Measurements from ENCODE around the gene PNPLA3. TPM values are rescaled to one million over a fixed set of nuclear protein-coding genes. Genes with fewer than 3 reads are reported as not detected.

The PNPLA3 gene
- total RNA-seq, 1 experiment from 2014 or later, result 19.8 TPM

GRCh38 chr22:43976861-43977795 is 53.5 kb downstream of the PNPLA3 start:
- ATAC-seq, result no peak
- POLR2A ChIA-PET, result no interaction called here

DNA sequence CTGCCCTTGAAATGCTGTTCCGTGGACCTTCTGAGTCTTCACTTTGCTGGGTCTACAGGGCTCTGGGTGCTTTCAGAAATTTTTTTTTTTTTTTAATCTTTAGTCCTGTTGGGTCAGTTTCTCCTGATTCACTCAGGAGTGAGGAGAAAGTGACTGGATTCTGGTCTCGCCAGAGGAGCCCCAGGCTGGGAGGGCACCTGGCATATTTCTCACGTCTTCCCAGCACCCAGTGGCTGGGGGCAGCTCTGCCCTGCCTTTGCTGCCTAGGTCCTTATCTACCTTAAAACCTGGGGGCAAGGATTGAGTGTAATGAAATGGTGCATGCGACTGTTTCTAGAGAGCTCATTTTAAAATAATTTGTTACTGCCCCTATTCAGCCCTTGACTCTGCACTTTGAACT is 55.0 kb downstream of the PNPLA3 start:
- ATAC-seq, result no peak
- TF ChIP-seq, protein P1, sequence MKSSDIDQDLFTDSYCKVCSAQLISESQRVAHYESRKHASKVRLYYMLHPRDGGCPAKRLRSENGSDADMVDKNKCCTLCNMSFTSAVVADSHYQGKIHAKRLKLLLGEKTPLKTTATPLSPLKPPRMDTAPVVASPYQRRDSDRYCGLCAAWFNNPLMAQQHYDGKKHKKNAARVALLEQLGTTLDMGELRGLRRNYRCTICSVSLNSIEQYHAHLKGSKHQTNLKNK (CRISPR knock-in tag; IDR thresholded peaks at IDR 0.05), result no peak
- TF ChIP-seq EMX1 (CRISPR knock-in tag; IDR thresholded peaks at IDR 0.05), result no peak
- TF ChIP-seq E2F1 (CRISPR knock-in tag; IDR thresholded peaks at IDR 0.05), result no peak
- no peak for TF ChIP-seq PRRX2 (CRISPR knock-in tag; IDR thresholded peaks at IDR 0.05)
- no peak for TF ChIP-seq SMAD3 (CRISPR knock-in tag; IDR thresholded peaks at IDR 0.05; ENCODE audit: borderline replicate concordance)
- no peak for TF ChIP-seq ETV6 (CRISPR knock-in tag; IDR thresholded peaks at IDR 0.05)
- TF ChIP-seq FOXK1 (CRISPR knock-in tag; IDR thresholded peaks at IDR 0.05), result no peak
- TF ChIP-seq, protein P2, sequence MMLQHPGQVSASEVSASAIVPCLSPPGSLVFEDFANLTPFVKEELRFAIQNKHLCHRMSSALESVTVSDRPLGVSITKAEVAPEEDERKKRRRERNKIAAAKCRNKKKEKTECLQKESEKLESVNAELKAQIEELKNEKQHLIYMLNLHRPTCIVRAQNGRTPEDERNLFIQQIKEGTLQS (CRISPR knock-in tag; conservative IDR thresholded peaks at IDR 0.05), result no peak
- no peak for TF ChIP-seq CDX4 (CRISPR knock-in tag; IDR thresholded peaks at IDR 0.05; ENCODE audit: borderline replicate concordance)
- TF ChIP-seq, protein P3, sequence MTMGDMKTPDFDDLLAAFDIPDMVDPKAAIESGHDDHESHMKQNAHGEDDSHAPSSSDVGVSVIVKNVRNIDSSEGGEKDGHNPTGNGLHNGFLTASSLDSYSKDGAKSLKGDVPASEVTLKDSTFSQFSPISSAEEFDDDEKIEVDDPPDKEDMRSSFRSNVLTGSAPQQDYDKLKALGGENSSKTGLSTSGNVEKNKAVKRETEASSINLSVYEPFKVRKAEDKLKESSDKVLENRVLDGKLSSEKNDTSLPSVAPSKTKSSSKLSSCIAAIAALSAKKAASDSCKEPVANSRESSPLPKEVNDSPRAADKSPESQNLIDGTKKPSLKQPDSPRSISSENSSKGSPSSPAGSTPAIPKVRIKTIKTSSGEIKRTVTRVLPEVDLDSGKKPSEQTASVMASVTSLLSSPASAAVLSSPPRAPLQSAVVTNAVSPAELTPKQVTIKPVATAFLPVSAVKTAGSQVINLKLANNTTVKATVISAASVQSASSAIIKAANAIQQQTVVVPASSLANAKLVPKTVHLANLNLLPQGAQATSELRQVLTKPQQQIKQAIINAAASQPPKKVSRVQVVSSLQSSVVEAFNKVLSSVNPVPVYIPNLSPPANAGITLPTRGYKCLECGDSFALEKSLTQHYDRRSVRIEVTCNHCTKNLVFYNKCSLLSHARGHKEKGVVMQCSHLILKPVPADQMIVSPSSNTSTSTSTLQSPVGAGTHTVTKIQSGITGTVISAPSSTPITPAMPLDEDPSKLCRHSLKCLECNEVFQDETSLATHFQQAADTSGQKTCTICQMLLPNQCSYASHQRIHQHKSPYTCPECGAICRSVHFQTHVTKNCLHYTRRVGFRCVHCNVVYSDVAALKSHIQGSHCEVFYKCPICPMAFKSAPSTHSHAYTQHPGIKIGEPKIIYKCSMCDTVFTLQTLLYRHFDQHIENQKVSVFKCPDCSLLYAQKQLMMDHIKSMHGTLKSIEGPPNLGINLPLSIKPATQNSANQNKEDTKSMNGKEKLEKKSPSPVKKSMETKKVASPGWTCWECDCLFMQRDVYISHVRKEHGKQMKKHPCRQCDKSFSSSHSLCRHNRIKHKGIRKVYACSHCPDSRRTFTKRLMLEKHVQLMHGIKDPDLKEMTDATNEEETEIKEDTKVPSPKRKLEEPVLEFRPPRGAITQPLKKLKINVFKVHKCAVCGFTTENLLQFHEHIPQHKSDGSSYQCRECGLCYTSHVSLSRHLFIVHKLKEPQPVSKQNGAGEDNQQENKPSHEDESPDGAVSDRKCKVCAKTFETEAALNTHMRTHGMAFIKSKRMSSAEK (CRISPR knock-in tag; IDR thresholded peaks at IDR 0.05; ENCODE audit: borderline replicate concordance), result no peak
- no peak for TF ChIP-seq HMGXB4 (CRISPR knock-in tag; IDR thresholded peaks at IDR 0.05)
- TF ChIP-seq, protein P4, sequence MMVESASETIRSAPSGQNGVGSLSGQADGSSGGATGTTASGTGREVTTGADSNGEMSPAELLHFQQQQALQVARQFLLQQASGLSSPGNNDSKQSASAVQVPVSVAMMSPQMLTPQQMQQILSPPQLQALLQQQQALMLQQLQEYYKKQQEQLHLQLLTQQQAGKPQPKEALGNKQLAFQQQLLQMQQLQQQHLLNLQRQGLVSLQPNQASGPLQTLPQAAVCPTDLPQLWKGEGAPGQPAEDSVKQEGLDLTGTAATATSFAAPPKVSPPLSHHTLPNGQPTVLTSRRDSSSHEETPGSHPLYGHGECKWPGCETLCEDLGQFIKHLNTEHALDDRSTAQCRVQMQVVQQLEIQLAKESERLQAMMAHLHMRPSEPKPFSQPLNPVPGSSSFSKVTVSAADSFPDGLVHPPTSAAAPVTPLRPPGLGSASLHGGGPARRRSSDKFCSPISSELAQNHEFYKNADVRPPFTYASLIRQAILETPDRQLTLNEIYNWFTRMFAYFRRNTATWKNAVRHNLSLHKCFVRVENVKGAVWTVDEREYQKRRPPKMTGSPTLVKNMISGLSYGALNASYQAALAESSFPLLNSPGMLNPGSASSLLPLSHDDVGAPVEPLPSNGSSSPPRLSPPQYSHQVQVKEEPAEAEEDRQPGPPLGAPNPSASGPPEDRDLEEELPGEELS (CRISPR knock-in tag; IDR thresholded peaks at IDR 0.05), result no peak
- no peak for TF ChIP-seq FOXP1 (CRISPR knock-in tag; IDR thresholded peaks at IDR 0.05; ENCODE audit: borderline replicate concordance)

More at GRCh38 chr22:43976861-43977795, 53.5 kb downstream of the PNPLA3 start:
- Mint-ChIP-seq H3K36me3 (peaks cover 73% of the 10 kb centered on the region), H3K27ac (no peak overlapping the region), H3K4me3 (no peak overlapping the region), H3K27me3 (ENCODE audit: low read depth) (no peaks in the 10 kb centered on the region), H3K9me3 (no peaks in the 10 kb centered on the region), H3K4me1 (no peaks in the 10 kb centered on the region)
- TF ChIP-seq, protein P5, sequence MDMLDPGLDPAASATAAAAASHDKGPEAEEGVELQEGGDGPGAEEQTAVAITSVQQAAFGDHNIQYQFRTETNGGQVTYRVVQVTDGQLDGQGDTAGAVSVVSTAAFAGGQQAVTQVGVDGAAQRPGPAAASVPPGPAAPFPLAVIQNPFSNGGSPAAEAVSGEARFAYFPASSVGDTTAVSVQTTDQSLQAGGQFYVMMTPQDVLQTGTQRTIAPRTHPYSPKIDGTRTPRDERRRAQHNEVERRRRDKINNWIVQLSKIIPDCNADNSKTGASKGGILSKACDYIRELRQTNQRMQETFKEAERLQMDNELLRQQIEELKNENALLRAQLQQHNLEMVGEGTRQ (CRISPR knock-in tag; IDR thresholded peaks at IDR 0.05), result no peak
- TF ChIP-seq, protein P6, sequence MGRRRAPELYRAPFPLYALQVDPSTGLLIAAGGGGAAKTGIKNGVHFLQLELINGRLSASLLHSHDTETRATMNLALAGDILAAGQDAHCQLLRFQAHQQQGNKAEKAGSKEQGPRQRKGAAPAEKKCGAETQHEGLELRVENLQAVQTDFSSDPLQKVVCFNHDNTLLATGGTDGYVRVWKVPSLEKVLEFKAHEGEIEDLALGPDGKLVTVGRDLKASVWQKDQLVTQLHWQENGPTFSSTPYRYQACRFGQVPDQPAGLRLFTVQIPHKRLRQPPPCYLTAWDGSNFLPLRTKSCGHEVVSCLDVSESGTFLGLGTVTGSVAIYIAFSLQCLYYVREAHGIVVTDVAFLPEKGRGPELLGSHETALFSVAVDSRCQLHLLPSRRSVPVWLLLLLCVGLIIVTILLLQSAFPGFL (CRISPR knock-in tag; IDR thresholded peaks at IDR 0.05; ENCODE audit: borderline replicate concordance), result no peak
- TF ChIP-seq MLX (CRISPR knock-in tag; IDR thresholded peaks at IDR 0.05) (no peak), SMAD3 (CRISPR knock-in tag; IDR thresholded peaks at IDR 0.05; ENCODE audit: borderline replicate concordance) (no peak), FOXP1 (CRISPR knock-in tag; IDR thresholded peaks at IDR 0.05; ENCODE audit: borderline replicate concordance) (no peak)
- CTCF ChIA-PET, result interaction anchor here (0.5 to 2.4 kb wide), 6 partner anchors 16 to 109 kb away, joined by 3 to 6 read pairs (median 4); no protein-coding TSS in a partner anchor
- DNase-seq (ENCODE audit: low spot score), result no peak

More for the DNA sequence above, 55.0 kb downstream of the PNPLA3 start:
- ChIA-PET POLR2A (no interaction called here), CTCF (interaction anchor here (2.4 kb wide), 1 partner anchor 33 kb away, joined by 6 read pairs; no protein-coding TSS in a partner anchor)
- Mint-ChIP-seq H3K27me3 (ENCODE audit: low read depth) (no peaks in the 10 kb centered on the region), H3K27ac (no peak overlapping the region), H3K9me3 (no peaks in the 10 kb centered on the region), H3K4me3 (no peak overlapping the region), H3K4me1 (no peaks in the 10 kb centered on the region), H3K36me3 (peaks cover 60% of the 10 kb centered on the region)
- no peak for DNase-seq (ENCODE audit: low spot score)
